ENCODE data around the gene MED26.
A peak's percentile ranks its signal among the peaks of the same experiment; 100 is the strongest.

Gene MED26

DNA sequence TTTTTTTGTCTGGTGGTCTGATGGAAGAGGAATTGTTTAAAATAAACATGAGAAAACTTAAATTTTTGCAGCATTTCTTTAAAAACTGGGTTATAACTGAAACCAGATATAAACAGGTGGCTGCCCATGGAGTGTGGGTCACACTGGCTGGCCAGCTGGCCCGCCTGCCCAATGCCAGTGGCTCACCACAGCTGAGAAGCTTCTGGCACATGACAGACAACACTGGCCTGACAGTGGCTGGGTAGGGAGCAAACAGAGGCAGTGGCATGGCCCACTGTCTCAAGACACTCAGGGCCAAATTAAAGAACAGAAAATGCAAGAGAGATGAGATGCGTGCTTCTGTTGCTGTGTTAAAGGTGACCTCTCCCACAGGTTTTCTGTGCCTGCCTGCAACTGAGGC is 52.7 kb downstream of the MED26 start:
- DNase-seq (no peak), ATAC-seq (replicated peaks) (no peak)
- Mint-ChIP-seq H3K4me3 (no peak overlapping the region), H3K27me3 (no peaks in the 10 kb centered on the region), H3K9me3 (no peaks in the 10 kb centered on the region), H3K27ac (peak overlapping the region; percentile 32), H3K36me3 (peaks cover 23 to 54% of the 10 kb centered on the region in 2 donors), H3K4me1 (peaks cover 44 to 77% of the 10 kb centered on the region in 2 donors)

DNA sequence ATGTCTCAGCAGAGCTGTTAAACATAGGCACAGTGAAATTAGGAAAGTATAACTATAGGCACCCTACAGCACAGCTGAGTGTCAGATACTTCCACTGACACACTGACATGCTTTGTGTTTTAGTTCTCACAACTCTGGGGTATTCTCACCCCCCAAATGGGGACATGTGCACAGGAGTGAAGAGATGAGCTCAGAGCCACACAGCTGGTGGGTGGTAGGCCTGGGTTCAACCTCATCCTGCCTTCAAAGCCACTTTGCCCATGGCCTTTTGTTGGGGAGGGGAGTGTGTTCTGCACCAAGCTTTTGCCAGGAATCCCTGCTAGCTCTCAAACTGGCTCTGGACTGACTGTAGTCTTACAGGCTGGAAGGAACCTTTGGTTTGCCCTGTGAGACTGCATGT is 54.1 kb downstream of the MED26 start:
- Mint-ChIP-seq H3K36me3 (peaks cover 28 to 51% of the 10 kb centered on the region in 2 donors), H3K27ac (peak overlapping the region; percentile 51), H3K4me3 (peak overlapping the region; percentile 63 to 87), H3K9me3 (no peaks in the 10 kb centered on the region), H3K4me1 (peaks cover 35 to 70% of the 10 kb centered on the region in 2 donors), H3K27me3 (no peaks in the 10 kb centered on the region)
- ATAC-seq (replicated peaks) (no peak), DNase-seq (no peak)

DNA sequence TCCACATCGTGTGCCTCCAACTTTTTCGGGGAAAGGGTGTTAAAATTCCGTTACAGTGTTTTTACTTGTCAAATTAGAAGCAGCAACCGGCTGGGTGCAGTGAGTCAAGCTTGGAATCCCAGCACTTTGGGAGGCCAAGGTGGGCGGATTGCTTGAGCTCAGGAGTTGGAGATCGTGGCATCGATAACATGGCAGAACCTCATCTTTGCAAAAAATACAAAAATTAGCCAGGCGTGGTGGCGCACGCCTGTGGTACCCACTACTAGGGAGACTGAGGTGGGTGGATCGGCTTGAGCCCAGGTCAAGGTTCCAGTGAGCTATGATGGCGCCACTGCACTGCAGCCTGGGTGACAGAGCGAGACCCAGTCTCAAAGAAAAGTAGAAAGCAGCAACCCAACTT is 54.7 kb downstream of the MED26 start:
- DNase-seq (no peak), ATAC-seq (replicated peaks) (no peak)
- Mint-ChIP-seq H3K4me3 (peak overlapping the region; percentile 87 to 99), H3K4me1 (peaks cover 32 to 69% of the 10 kb centered on the region in 2 donors), H3K27me3 (no peaks in the 10 kb centered on the region), H3K27ac (peak overlapping the region; percentile 99), H3K36me3 (peaks cover 29 to 51% of the 10 kb centered on the region in 2 donors), H3K9me3 (no peaks in the 10 kb centered on the region)

DNA sequence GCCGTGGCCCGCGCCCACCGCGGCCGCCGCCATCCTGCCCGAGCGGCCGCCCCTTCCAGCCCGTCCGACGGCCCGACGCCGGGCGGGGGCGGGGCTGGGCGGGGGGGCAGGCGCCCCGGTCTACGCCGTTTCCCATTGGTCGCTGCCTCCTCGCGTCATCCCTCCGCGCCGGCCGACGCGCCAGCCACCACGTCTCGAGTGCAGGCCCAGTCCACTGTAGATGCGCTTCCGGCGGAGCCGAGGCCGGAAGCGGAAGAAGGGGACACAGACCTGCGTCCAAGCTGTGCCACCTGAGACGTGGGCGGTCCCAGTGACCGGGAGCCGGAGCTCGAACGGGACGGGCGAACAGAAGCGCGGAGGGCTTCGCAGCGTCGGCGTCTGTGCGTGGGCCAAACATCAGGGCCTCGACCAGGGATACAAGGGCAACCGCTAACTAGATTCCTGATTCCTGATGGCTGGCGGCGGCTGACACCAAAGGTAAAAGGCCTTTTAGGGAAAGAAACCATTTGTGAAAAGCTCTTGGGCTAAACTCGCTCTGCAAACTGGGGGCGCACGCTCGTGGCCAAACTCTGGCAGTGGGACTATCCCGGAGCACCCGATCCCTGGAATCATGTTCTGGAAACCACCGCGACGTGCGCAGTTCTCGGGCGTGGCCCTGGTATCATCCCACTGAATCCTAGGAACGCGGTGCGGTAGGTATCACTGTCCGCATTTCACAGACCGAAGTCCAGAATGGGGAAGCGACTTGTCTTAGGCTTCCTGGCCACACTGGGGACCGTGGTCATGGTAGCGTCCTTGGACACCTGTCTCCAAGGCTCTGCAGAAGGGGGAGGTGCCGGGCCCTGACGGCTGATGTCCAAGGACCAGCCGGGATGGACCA is 55.4 kb downstream of the MED26 start, which contains the start of gene SLC35E1:
Gene SLC35E1 (minus strand): TSS at position 84 of the 880 bp plus-strand sequence. CDS start 51 bp downstream, at position 33.
- Mint-ChIP-seq H3K27ac (peak within 1 kb of the TSS; percentile 99), H3K27me3 (no peaks in the 10 kb centered on the region), H3K9me3 (no peaks in the 10 kb centered on the region), H3K4me3 (peak within 1 kb of the TSS; percentile 91 to 99), H3K4me1 (peaks cover 31 to 67% of the 10 kb centered on the region in 2 donors), H3K36me3 (peaks cover 30 to 55% of the 10 kb centered on the region in 2 donors)
- ATAC-seq (replicated peaks): peak; percentile 95 to 96
- peak; percentile 93 for DNase-seq

DNA sequence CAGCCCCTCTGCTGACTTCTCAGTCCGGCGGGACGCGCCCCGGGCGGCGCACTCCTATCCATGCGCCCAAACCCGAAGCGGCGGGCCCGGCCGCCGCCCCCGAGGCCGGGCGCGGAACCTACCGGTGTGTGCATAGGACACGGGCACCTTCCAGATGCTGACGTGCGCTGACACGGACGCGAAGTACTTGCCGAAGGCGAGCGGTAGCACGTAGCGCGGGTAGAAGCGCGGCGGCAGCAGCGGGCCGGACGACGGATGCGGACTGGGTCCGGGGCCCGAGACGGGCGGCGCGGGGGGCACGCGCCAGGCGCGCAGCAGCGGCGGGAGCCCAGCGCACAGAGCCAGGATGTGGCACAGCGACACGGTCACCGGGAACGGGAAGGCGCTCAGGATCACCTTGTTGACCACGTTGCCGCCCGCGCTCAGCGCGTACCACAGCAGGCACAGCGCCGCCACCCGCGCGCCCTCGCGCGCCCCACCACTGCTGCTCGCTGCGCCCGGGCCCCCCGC is 56.1 kb downstream of the MED26 start:
- H3K4me3 Mint-ChIP-seq: peak overlapping the region; percentile 91 to 96
- H3K4me1 Mint-ChIP-seq: peaks cover 31 to 67% of the 10 kb centered on the region in 2 donors

DNA sequence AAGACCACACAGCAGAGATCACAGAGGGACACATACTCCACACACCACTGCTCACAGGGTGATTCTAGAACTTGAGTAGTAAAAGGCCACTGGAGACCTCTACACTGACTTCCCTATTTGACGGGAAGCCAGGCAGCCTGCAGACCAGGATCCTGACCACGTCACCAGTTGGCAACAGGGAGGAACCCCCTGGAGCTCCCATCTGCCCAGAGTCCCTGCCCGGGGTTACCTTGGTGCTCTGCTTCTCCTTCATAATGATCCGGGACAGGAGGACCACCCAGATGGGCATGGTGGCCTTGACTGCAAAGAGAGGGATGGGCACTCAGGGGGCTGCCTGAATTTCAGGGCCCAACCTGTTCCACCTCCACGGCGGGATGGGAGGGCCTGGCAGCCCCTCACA is 56.7 kb downstream of the MED26 start:
- H3K4me3 Mint-ChIP-seq: peak overlapping the region; percentile 91 to 96
- ATAC-seq (replicated peaks) (no peak), DNase-seq (no peak)
- H3K36me3 Mint-ChIP-seq: peaks cover 35 to 59% of the 10 kb centered on the region in 2 donors
- H3K27me3 Mint-ChIP-seq: no peaks in the 10 kb centered on the region
- H3K9me3 Mint-ChIP-seq: no peaks in the 10 kb centered on the region
- peak overlapping the region; percentile 86 for H3K27ac Mint-ChIP-seq
- H3K4me1 Mint-ChIP-seq: peaks cover 33 to 66% of the 10 kb centered on the region in 2 donors

More for the DNA sequence above, 56.1 kb downstream of the MED26 start:
- Mint-ChIP-seq H3K36me3 (peaks cover 32 to 56% of the 10 kb centered on the region in 2 donors), H3K27ac (peak overlapping the region; percentile 86), H3K27me3 (no peaks in the 10 kb centered on the region), H3K9me3 (no peaks in the 10 kb centered on the region)
- ATAC-seq (replicated peaks): peak; percentile 56 to 58
- no peak for DNase-seq

DNA sequence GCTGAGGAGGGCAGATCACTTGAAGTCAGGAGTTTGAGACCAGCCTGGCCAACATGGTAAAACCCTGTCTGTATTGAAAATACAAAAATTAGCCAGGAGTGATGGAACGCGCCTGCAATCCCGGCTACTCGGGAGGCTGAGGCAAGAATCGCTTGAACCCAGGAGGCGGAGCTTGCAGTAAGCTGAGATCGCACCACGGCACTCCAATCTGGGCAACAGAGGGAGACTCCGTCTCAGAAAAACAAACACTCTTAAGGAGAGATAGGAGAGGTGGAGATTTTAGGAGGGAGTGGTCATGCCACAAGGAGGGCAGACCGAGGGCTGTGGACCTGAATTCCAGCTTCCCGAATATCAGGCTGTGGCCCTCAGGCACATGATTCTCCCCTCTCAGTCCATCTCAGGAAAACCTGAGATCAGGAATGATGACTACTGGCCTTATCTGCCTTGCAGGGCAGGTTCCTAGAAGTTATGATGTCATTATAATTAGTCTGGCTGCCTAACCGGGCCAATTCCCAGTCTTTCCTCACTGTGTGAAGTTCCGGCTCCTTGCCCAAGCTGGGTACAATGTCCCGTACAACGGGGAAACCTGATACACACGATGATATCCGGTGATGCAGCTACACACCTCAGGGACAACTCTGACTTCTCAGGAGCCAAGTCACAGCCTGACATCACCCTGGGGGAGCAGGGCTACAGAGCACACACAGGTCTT is 58.2 kb downstream of the MED26 start:
- ATAC-seq (replicated peaks) (no peak), DNase-seq (no peak)
- H3K36me3 Mint-ChIP-seq: peaks cover 38 to 57% of the 10 kb centered on the region in 2 donors
- no peaks in the 10 kb centered on the region for H3K27me3 Mint-ChIP-seq
- H3K9me3 Mint-ChIP-seq: no peaks in the 10 kb centered on the region
- no peak overlapping the region for H3K27ac Mint-ChIP-seq
- H3K4me1 Mint-ChIP-seq: peaks cover 30 to 54% of the 10 kb centered on the region in 2 donors
- no peak overlapping the region for H3K4me3 Mint-ChIP-seq

DNA sequence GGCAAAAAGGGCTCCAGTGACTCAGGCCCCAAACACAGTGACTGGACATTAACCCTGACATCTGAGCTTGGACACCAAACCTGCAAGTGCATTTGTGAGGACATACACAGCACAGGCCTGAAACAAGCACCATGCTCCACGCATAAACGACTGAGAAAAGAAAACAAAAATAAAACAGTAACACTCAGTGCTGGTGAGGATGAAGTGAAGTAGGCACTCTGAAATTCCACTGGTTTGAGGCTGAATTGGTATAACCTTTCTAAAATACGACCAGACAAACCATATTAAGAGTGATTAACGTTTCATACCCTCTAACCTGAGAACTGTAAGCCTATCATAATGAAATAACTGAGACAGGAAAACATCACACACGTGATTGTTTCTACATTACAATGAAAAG is 61.3 kb downstream of the MED26 start:
- Mint-ChIP-seq H3K27ac (peak overlapping the region; percentile 95), H3K36me3 (peaks cover 50 to 60% of the 10 kb centered on the region in 2 donors), H3K4me1 (peaks cover 13 to 30% of the 10 kb centered on the region in 2 donors), H3K4me3 (no peak overlapping the region), H3K27me3 (no peaks in the 10 kb centered on the region), H3K9me3 (no peaks in the 10 kb centered on the region)
- ATAC-seq (replicated peaks): no peak
- no peak for DNase-seq

DNA sequence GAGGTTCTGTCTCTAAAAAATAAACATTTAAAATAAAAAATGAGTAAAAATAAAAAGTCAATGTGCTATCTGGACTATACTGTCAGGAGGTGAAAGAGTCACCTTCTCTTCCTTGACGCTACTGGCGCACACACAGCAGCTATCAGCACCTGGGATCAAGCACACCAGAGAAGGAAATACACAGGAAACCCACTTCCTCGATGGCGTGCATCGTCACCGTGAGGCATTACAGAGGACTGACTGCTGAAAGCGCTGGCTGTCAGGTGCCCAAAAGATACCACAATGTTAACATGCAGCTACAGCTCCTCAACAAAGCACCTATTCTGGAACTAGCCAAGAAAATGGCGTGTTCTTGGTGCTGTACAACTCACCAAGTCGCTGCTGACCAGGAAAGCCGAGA is 61.8 kb downstream of the MED26 start:
- peak overlapping the region; percentile 95 for H3K27ac Mint-ChIP-seq
- H3K36me3 Mint-ChIP-seq: peaks cover 54 to 61% of the 10 kb centered on the region in 2 donors
- H3K4me3 Mint-ChIP-seq: peak overlapping the region in 1 of 2 donors; percentile 41
- H3K4me1 Mint-ChIP-seq: peaks cover 9 to 24% of the 10 kb centered on the region in 2 donors
- H3K9me3 Mint-ChIP-seq: no peaks in the 10 kb centered on the region
- ATAC-seq (replicated peaks): peak; percentile 54 to 69
- H3K27me3 Mint-ChIP-seq: no peaks in the 10 kb centered on the region
- DNase-seq: no peak

DNA sequence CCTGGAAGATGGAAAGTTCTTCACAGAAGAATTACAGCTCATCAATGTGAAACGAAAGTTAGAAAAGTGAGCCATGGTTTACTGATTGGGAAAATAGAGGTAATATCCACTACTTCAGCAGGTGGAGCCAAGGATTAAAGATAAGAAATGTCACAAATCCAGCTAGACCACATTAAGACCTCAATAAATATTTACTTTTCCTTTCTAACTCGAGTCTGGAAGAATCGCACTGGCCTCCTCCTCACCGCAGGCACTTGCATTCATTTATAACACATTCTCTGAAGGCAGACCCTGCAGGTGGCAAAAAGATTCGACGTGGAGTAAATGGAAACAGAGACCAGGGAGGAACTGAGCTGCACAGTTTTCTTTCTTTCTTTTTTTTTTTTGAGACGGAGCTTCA is 63.2 kb downstream of the MED26 start:
- ATAC-seq (replicated peaks) (no peak), DNase-seq (no peak)
- H3K4me1 Mint-ChIP-seq: peaks cover 6 to 16% of the 10 kb centered on the region in 2 donors
- no peaks in the 10 kb centered on the region for H3K27me3 Mint-ChIP-seq
- H3K4me3 Mint-ChIP-seq: no peak overlapping the region
- H3K9me3 Mint-ChIP-seq: no peaks in the 10 kb centered on the region
- no peak overlapping the region for H3K27ac Mint-ChIP-seq
- peaks cover 60 to 68% of the 10 kb centered on the region in 2 donors for H3K36me3 Mint-ChIP-seq

DNA sequence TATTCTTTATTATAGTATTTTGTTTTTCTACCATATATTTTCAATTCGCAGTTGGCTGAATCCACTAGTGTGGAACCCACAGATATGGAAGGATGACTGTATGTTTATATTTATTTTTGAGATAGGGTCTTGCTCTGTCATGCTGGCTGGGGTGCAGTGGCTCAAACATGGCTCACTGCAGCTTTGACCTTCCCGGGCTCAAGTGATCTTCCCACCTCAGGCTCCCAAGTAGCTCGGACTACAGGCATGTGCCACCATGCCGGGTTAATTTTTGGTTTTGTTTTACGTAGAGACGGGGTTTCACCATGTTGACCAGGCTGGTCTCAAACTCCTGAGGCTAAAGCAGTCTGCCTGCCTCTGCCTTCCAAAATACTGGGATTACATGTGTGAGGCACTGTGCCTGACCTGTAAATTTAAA is 65.4 kb downstream of the MED26 start:
- no peaks in the 10 kb centered on the region for H3K9me3 Mint-ChIP-seq
- H3K27me3 Mint-ChIP-seq: no peaks in the 10 kb centered on the region
- H3K4me3 Mint-ChIP-seq: no peak overlapping the region
- no peak for DNase-seq
- no peak overlapping the region for H3K27ac Mint-ChIP-seq
- ATAC-seq (replicated peaks): no peak
- H3K4me1 Mint-ChIP-seq: peaks cover 6 to 8% of the 10 kb centered on the region in 2 donors
- H3K36me3 Mint-ChIP-seq: peaks cover 56 to 63% of the 10 kb centered on the region in 2 donors

DNA sequence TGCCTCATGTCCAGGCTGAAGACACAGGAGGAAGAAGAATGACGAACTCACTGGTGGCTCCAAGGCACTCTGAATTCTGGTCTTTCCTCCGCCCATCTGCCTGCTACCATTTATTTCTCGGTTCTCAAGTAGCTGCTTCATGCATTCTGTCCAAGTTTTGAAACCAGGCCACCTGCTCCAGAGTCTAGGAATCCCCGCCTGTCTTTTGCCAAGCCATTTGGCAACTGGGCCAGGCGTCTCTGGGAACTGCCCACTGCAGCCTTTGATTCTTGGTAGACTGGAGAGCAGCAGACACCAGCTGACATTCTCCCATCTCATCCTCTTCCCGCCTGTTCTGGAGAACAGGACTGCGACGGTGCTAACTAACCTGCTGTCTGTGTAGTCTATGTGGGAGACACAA is 66.6 kb downstream of the MED26 start:
- Mint-ChIP-seq H3K27me3 (no peaks in the 10 kb centered on the region), H3K4me3 (no peak overlapping the region), H3K27ac (no peak overlapping the region), H3K4me1 (peaks cover 3 to 5% of the 10 kb centered on the region in 2 donors), H3K9me3 (no peaks in the 10 kb centered on the region), H3K36me3 (peaks cover 52 to 65% of the 10 kb centered on the region in 2 donors)
- no peak for ATAC-seq (replicated peaks)
- no peak for DNase-seq

DNA sequence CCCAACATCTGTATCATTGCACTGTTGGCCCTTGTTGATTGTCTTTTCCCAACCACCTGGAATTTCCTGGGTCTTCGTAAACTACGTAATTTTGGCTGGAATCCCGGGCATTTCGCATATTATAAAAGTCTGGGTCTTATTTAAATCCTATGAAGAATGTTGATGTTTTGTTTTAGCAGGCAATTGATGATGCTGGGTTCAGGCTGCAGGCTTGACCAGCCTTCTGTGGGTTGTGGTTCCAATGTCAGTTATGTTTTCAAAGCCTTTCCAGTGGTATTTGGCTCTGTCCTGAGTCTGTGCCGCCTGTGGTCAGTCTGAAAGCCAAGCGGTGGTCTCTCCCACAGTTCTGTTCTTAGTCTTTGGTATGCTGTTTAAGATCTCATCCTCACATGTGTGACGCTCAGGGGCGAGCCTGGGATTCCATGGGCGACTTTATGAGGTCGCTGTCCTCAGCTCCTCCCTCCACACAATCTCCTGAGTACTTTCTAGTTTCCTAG is 68.2 kb downstream of the MED26 start:
- H3K27me3 Mint-ChIP-seq: no peaks in the 10 kb centered on the region
- H3K4me3 Mint-ChIP-seq: no peak overlapping the region
- peaks cover 2 to 4% of the 10 kb centered on the region in 2 donors for H3K4me1 Mint-ChIP-seq
- H3K27ac Mint-ChIP-seq: peak overlapping the region; percentile 33
- no peaks in the 10 kb centered on the region for H3K9me3 Mint-ChIP-seq
- DNase-seq: no peak
- ATAC-seq (replicated peaks): no peak
- H3K36me3 Mint-ChIP-seq: peaks cover 56 to 68% of the 10 kb centered on the region in 2 donors

DNA sequence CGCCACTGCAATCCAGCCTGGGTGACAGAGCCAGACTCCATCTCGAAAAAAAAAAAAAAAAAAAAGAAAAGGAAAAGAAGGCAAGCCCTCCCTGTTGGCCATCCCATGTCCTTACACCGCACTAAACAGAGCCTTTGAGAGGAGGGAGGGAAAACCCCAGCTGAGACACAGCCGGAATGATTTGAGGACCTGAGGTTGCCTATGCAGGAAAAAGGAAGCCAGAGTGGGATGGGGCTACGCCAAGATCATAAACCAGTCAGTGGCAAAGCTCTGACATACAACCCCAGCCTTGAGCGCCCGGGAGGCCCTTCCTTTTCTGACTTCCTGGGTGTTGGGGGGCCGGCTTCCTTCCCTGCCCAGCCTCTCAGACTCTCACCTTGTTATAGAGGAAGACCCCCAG is 73.2 kb downstream of the MED26 start:
- Mint-ChIP-seq H3K4me3 (no peak overlapping the region), H3K36me3 (peaks cover 49 to 59% of the 10 kb centered on the region in 2 donors), H3K27me3 (no peaks in the 10 kb centered on the region), H3K9me3 (no peaks in the 10 kb centered on the region), H3K4me1 (peaks cover 4 to 10% of the 10 kb centered on the region in 2 donors), H3K27ac (peak overlapping the region; percentile 56)
- DNase-seq (no peak), ATAC-seq (replicated peaks) (no peak)

Measured in stimulated activated naive B cell treated with anti-CD40 and anti-IgM and Interleukin-4, amounts not matched to agents 10 μg/mL and 1 μg/mL and 100 μg/mL, for 72 hours (primary cell).